HEK293T (cell line): ENCODE measurements around the gene MYBPC2.
"Not testable (repeated sequence)": the region's sequence is repeated elsewhere in the genome, so short reads cannot be mapped to it uniquely, and the experiment has no call there.

ENCODE experiments used
- CTCF ChIA-PET: fragments of 350-600 bp; formaldehyde crosslinking; extraction: SDS; loops from one replicate; lab custom pipeline; 2021; ENCODE audit warnings: antibody characterized with exemption, inconsistent platforms; lab: Yijun Ruan, JAX
- POLR2A ChIA-PET: fragments of 350-600 bp; formaldehyde crosslinking; extraction: SDS; loops from one replicate; lab custom pipeline; 2020; ENCODE audit warnings: antibody characterized with exemption, inconsistent platforms; lab: Yijun Ruan, JAX
- DNase-seq: peaks from one replicate; pipeline ENCODE4 v3.0.0; 2012; ENCODE audit warnings: mixed read lengths; ENCODE audit errors: extremely low spot score
- ARNT ChIP-seq: fragments of 450-650 bp; IDR thresholded peaks from 2 replicates; pipeline ENCODE4 v1.6.1; 2017; ENCODE audit warnings: mild to moderate bottlenecking
- BHLHE40 ChIP-seq: fragments of 450-650 bp; IDR thresholded peaks from 2 replicates; pipeline ENCODE4 v1.6.1; 2016; ENCODE audit warnings: mild to moderate bottlenecking, moderate library complexity, borderline replicate concordance
- CTBP1 ChIP-seq: fragments of 450-650 bp; IDR thresholded peaks from 2 replicates; pipeline ENCODE4 v1.6.1; 2016; ENCODE audit warnings: borderline replicate concordance
- ELF4 ChIP-seq: fragments of 450-650 bp; IDR thresholded peaks from 2 replicates; pipeline ENCODE4 v1.6.1; 2017; ENCODE audit warnings: antibody characterized with exemption
- FOXA1 ChIP-seq: fragments of 450-650 bp; IDR thresholded peaks from 2 replicates; pipeline ENCODE4 v1.6.1; 2016; ENCODE audit warnings: mild to moderate bottlenecking
- FOXK2 ChIP-seq: fragments of 450-650 bp; IDR thresholded peaks from 2 replicates; pipeline ENCODE4 v1.6.1; 2016; ENCODE audit warnings: mild to moderate bottlenecking
- FOXM1 ChIP-seq: fragments of 450-650 bp; IDR thresholded peaks from 2 replicates; pipeline ENCODE4 v1.6.1; 2017; ENCODE audit warnings: mild to moderate bottlenecking, borderline replicate concordance
- HDGF ChIP-seq: fragments of 450-650 bp; IDR thresholded peaks from 2 replicates; pipeline ENCODE4 v1.6.1; 2017; ENCODE audit warnings: antibody characterized with exemption, borderline replicate concordance
- L3MBTL2 ChIP-seq: fragments of 450-650 bp; conservative IDR thresholded peaks from 2 replicates; pipeline ENCODE4 v1.6.1; 2016; ENCODE audit warnings: mild to moderate bottlenecking
- LEF1 ChIP-seq: fragments of 450-650 bp; IDR thresholded peaks from 2 replicates; pipeline ENCODE4 v1.6.1; 2017; ENCODE audit warnings: mild to moderate bottlenecking, borderline replicate concordance
- NFRKB ChIP-seq: fragments of 450-650 bp; IDR thresholded peaks from 2 replicates; pipeline ENCODE4 v1.6.1; 2016; ENCODE audit warnings: mild to moderate bottlenecking, moderate library complexity
- PKNOX1 ChIP-seq: fragments of 450-650 bp; IDR thresholded peaks from 2 replicates; pipeline ENCODE4 v1.6.1; 2016
- SP1 ChIP-seq: fragments of 450-650 bp; IDR thresholded peaks from 2 replicates; pipeline ENCODE4 v1.6.1; 2017
- SUZ12 ChIP-seq: fragments of 450-650 bp; IDR thresholded peaks from 2 replicates; pipeline ENCODE4 v1.6.1; 2016; ENCODE audit warnings: mild to moderate bottlenecking
- TARDBP ChIP-seq: fragments of 450-650 bp; IDR thresholded peaks from 2 replicates; pipeline ENCODE4 v1.6.1; 2016
- ZNF384 ChIP-seq: fragments of 450-650 bp; IDR thresholded peaks from 2 replicates; pipeline ENCODE4 v1.6.1; 2016

The MYBPC2 gene

GRCh38 chr19:50437862-50438449 is 5.3 kb downstream of the MYBPC2 start:
- ChIA-PET CTCF (no interaction called here), POLR2A (no interaction called here)
- no peak for DNase-seq
- TF ChIP-seq PKNOX1 (no peak), HDGF (no peak), SUZ12 (no peak), FOXK2 (no peak), NFRKB (no peak), CTBP1 (no peak), BHLHE40 (no peak), ZNF384 (no peak), L3MBTL2 (no peak), ELF4 (no peak), ARNT (no peak), TARDBP (no peak), FOXM1 (no peak)

GRCh38 chr19:50439130-50439529 is 6.4 kb downstream of the MYBPC2 start:
- CTCF ChIA-PET, POLR2A ChIA-PET, DNase-seq: not testable (repeated sequence)

GRCh38 chr19:50444059-50444458 is 11.4 kb downstream of the MYBPC2 start:
- ChIA-PET CTCF (no interaction called here), POLR2A (no interaction called here)
- DNase-seq: no peak
- no peak for TF ChIP-seq ELF4
- TF ChIP-seq BHLHE40: no peak
- TF ChIP-seq SUZ12: no peak
- no peak for TF ChIP-seq HDGF
- TF ChIP-seq FOXK2: no peak
- TF ChIP-seq L3MBTL2: no peak
- TF ChIP-seq NFRKB: no peak
- TF ChIP-seq FOXM1: no peak
- TF ChIP-seq ARNT: no peak
- no peak for TF ChIP-seq CTBP1
- TF ChIP-seq PKNOX1: no peak
- TF ChIP-seq ZNF384: no peak
- TF ChIP-seq SP1: no peak
- no peak for TF ChIP-seq LEF1
- TF ChIP-seq TARDBP: no peak
- no peak for TF ChIP-seq FOXA1

- no peak for TF ChIP-seq FOXA1
- TF ChIP-seq ZNF384: no peak
- TF ChIP-seq ARNT: no peak
- no peak for TF ChIP-seq SUZ12
- TF ChIP-seq PKNOX1: no peak
- TF ChIP-seq BHLHE40: no peak
- no peak for TF ChIP-seq ELF4
- no peak for TF ChIP-seq HDGF
- TF ChIP-seq FOXK2: no peak
- no peak for TF ChIP-seq SP1
- TF ChIP-seq NFRKB: no peak
- TF ChIP-seq TARDBP: no peak
- no peak for TF ChIP-seq LEF1
- no peak for TF ChIP-seq FOXM1
- TF ChIP-seq L3MBTL2: no peak
- TF ChIP-seq CTBP1: no peak
- DNase-seq: no peak
- POLR2A ChIA-PET: no interaction called here
- CTCF ChIA-PET: no interaction called here
These were observed 14.4 kb downstream of the MYBPC2 start for GRCh38 chr19:50447053-50447452.

- CTCF ChIA-PET: no interaction called here
- TF ChIP-seq SUZ12: no peak
- no peak for TF ChIP-seq CTBP1
- TF ChIP-seq FOXK2: no peak
- no peak for TF ChIP-seq L3MBTL2
- no peak for TF ChIP-seq FOXM1
- TF ChIP-seq PKNOX1: no peak
- TF ChIP-seq BHLHE40: no peak
- TF ChIP-seq TARDBP: no peak
- no peak for TF ChIP-seq HDGF
- DNase-seq: no peak
- POLR2A ChIA-PET: no interaction called here
These were observed 15.1 kb downstream of the MYBPC2 start for GRCh38 chr19:50447750-50448149.

GRCh38 chr19:50449236-50449899 is 16.7 kb downstream of the MYBPC2 start:
- CTCF ChIA-PET: interaction anchor here (0.7 kb wide), 1 partner anchor 90 kb away, joined by 3 read pairs; no protein-coding TSS in a partner anchor
- no peak for TF ChIP-seq L3MBTL2
- TF ChIP-seq FOXM1: no peak
- TF ChIP-seq CTBP1: no peak
- TF ChIP-seq FOXK2: no peak
- no peak for TF ChIP-seq ELF4
- TF ChIP-seq SP1: no peak
- no peak for TF ChIP-seq TARDBP
- TF ChIP-seq ARNT: no peak
- TF ChIP-seq ZNF384: no peak
- no peak for TF ChIP-seq SUZ12
- no peak for TF ChIP-seq LEF1
- TF ChIP-seq NFRKB: no peak
- TF ChIP-seq HDGF: no peak
- TF ChIP-seq BHLHE40: no peak
- no peak for TF ChIP-seq PKNOX1
- TF ChIP-seq FOXA1: no peak
- DNase-seq: no peak
- POLR2A ChIA-PET: no interaction called here
